Calu3 (cell line): ENCODE results near the gene RAB40C. TPM values are rescaled to one million over a fixed set of nuclear protein-coding genes. Genes with fewer than 3 reads are reported as not detected.

Source experiments
- BruUV-seq: library from RNA; stranded (reverse); fragments of 400-500 nt; replicated peaks from 2 replicates; lab custom pipeline; 2021; lab: Mats Ljungman, UMichigan
- CTCF ChIA-PET: fragments of 300-600 bp; sonication (Branson Sonifier 250); formaldehyde crosslinking; loops from one replicate; lab custom pipeline; 2022; ENCODE audit warnings: antibody characterized with exemption; lab: Charles Lee
- DNase-seq: peaks from one replicate; pipeline ENCODE4 v3.0.0; 2022
- H3K27ac Mint-ChIP-seq: one replicate; pipeline ENCODE4 v1.8.0; 2022; ENCODE audit warnings: mixed read lengths; ENCODE audit not compliant: unreplicated experiment
- H3K27me3 Mint-ChIP-seq: one replicate; pipeline ENCODE4 v1.8.0; 2022; ENCODE audit warnings: mixed read lengths; ENCODE audit not compliant: unreplicated experiment
- H3K36me3 Mint-ChIP-seq: one replicate; pipeline ENCODE4 v1.8.0; 2022; ENCODE audit warnings: mild to moderate bottlenecking, moderate library complexity, mixed read lengths; ENCODE audit not compliant: insufficient read depth, unreplicated experiment
- H3K4me1 Mint-ChIP-seq: one replicate; pipeline ENCODE4 v1.8.0; 2022; ENCODE audit warnings: mild to moderate bottlenecking, low read depth, mixed read lengths; ENCODE audit not compliant: unreplicated experiment
- H3K4me3 Mint-ChIP-seq: one replicate; pipeline ENCODE4 v1.8.0; 2022; ENCODE audit warnings: mild to moderate bottlenecking, low read depth, moderate library complexity, mixed read lengths; ENCODE audit not compliant: unreplicated experiment
- H3K9me3 Mint-ChIP-seq: one replicate; pipeline ENCODE4 v1.8.0; 2022; ENCODE audit warnings: low read depth, mixed read lengths; ENCODE audit not compliant: unreplicated experiment
- intact Hi-C: fragments of 100-400 bp; cut with micrococcal nuclease; formaldehyde crosslinking; loops from one replicate; pipeline ENCODE4 v1.10.0; 2022; ENCODE audit not compliant: unreplicated experiment
- total RNA-seq: library from RNA; stranded (reverse); gene quantifications from 2 replicates; pipeline ENCODE4 v1.2.3, GENCODE V29; 2022
- TF ChIP-seq, protein P1 (sequence below): fragments of 200-600 bp; IDR thresholded peaks from one replicate; pipeline ENCODE4 v1.8.0; 2022; ENCODE audit warnings: antibody characterized with exemption; ENCODE audit not compliant: unreplicated experiment

The RAB40C gene
- total RNA-seq, 1 experiment from 2014 or later = 35.6 TPM

DNA sequence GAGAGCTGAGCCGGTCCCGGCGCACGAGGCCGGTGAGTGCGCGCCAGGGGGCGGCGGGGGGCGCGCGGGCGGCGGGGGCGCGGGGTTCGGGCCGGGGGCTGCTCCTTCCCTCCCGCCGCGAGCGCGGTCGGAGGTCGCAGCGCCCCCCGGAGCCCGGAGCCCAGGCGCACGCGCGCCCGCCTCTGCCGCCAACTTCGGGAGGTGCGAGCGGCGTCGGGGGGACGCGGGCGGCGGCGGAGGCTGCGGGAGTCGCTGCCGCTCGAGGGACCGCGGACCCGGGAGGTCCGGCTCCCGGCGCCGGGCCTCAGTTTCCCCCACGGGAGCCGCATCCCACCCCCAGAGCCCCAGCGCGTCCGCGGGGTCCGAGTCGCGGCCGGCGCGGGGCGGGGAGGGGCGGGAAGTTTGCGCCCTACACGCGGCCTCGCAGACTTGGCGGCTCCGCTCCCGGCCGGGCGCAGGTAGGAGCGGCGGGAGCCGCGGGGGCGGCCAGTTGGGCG, 29.6 kb upstream of the RAB40C start, which contains the start of gene PRR35:
Gene PRR35, plus strand, starts transcription at position 191 of the 497 bp plus-strand sequence. CDS start 2,901 bp downstream, outside the sequence.
- BruUV-seq = no TSS peak
- TF ChIP-seq, protein P1, sequence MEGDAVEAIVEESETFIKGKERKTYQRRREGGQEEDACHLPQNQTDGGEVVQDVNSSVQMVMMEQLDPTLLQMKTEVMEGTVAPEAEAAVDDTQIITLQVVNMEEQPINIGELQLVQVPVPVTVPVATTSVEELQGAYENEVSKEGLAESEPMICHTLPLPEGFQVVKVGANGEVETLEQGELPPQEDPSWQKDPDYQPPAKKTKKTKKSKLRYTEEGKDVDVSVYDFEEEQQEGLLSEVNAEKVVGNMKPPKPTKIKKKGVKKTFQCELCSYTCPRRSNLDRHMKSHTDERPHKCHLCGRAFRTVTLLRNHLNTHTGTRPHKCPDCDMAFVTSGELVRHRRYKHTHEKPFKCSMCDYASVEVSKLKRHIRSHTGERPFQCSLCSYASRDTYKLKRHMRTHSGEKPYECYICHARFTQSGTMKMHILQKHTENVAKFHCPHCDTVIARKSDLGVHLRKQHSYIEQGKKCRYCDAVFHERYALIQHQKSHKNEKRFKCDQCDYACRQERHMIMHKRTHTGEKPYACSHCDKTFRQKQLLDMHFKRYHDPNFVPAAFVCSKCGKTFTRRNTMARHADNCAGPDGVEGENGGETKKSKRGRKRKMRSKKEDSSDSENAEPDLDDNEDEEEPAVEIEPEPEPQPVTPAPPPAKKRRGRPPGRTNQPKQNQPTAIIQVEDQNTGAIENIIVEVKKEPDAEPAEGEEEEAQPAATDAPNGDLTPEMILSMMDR = no peak
- Mint-ChIP-seq H3K36me3 (peaks cover 4% of the 10 kb centered on the region), H3K27ac (no peak within 1 kb of the TSS), H3K4me3 (no peak within 1 kb of the TSS), H3K4me1 (no peaks in the 10 kb centered on the region), H3K27me3 (peaks cover 69% of the 10 kb centered on the region), H3K9me3 (no peaks in the 10 kb centered on the region)
- intact Hi-C loops = no loop called here
- DNase-seq = no peak
- CTCF ChIA-PET = no interaction called here

DNA sequence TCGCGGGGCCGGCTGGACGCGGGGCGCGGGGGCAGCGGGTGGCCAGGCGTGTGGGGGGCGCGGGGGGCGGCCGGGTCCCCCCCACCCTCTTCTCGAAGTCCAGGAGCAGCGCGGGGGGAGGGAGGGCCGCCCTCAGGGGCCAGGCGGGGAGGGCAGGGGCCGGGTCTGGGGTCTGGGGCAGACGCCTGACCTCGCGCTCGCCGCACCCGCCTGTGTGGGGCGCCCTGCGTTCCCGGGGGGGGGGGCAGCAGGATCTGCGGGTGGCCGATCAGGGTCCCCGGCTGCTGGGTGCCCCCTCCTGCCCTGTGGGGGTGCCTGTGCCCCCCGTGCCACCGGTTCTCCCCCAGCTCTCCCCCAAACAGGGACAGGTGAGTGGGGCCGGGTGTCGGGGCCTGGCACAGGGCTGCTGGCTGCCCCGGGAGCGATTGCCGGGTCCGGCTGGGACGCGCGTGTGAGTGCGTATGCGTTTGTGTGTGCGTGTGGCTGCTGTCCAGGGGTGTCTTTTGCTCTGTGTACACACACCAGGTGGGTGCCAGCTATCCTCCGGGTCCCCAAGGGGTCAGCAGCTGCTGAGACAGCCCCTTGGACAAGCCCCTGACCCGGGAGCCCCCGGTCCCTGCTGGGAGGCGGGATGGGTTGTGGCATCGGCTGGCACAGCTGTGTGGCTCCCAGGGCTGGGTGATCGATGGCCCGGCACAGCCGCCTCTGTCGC, 29.0 kb upstream of the RAB40C start:
- TF ChIP-seq, protein P1 = no peak
- H3K27ac Mint-ChIP-seq = no peak overlapping the region
- H3K4me1 Mint-ChIP-seq = no peaks in the 10 kb centered on the region
- peaks cover 76% of the 10 kb centered on the region for H3K27me3 Mint-ChIP-seq
- no peak for DNase-seq
- intact Hi-C loops = no loop called here
- CTCF ChIA-PET = no interaction called here
- H3K4me3 Mint-ChIP-seq = no peak overlapping the region
- no peaks in the 10 kb centered on the region for H3K9me3 Mint-ChIP-seq
- peaks cover 4% of the 10 kb centered on the region for H3K36me3 Mint-ChIP-seq
- BruUV-seq = no TSS peak

DNA sequence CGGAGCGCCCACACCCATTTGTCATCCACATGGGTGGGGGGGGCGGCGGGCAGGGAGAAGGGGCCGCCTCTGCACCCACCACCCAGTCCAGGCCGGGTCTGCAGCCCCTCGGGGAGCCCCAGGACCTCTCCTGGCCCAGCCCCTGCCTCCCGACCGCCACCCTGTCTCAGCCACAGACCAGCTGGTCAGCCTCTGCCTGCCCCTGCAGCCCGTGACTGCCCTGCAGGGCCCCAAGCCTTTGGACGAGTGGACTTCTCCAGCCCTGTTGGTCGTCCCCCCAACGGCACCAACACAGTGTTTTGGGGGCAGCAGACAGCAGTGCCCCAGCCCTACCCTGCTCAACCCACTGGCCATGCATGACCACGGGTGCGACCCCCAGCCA, 28.5 kb upstream of the RAB40C start:
- CTCF ChIA-PET = no interaction called here
- DNase-seq = no peak
- Mint-ChIP-seq H3K4me3 (no peak overlapping the region), H3K9me3 (no peaks in the 10 kb centered on the region), H3K27me3 (peaks cover 81% of the 10 kb centered on the region), H3K27ac (no peak overlapping the region), H3K36me3 (peaks cover 3% of the 10 kb centered on the region), H3K4me1 (no peaks in the 10 kb centered on the region)
- TF ChIP-seq, protein P1 = no peak
- BruUV-seq = no TSS peak
- intact Hi-C loops = no loop called here

DNA sequence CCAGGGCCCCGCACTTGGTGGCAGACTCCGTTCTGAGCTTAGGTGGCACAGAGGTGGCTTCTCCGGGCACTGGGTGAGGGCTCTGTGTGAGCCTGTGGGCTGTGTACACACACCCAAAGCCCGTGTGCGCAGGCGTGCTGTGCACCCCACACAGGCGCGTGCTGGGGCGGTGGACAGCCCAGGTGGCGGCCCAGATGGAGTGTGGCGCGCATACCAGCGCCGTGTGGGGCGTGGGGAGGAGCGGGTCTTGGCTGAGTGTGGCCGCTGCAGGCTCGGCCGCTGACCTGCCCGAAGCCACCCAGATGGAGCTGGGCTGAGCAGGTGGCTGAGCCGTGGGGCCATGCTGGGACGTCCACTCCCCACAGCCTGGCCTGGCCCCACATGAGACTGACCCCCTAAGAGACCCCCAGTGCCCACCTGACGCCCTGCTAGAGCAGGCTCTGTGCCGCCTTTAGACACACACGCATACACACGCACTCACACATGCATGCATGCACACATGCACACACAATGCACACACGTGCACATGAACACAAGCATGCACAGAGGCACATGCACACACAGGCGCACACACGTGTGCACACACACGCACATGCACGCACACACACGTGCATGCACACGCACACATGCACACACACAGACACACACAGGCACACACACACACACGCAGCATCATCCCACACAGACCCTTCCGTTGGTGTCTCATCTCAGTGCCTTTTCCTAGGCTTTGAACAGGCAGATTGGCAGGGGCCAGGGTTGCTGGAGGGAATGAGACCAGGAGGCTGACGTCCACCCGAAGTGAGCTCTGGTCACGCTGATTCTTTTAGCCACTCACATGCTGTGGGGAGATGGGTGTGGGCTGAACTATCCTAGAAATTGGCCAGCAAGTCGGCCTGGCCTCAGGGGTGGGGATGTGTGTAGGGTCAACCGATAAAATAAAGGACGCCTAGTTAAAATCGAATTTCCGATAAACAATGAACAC, 27.6 kb upstream of the RAB40C start:
- Mint-ChIP-seq H3K4me1 (no peaks in the 10 kb centered on the region), H3K4me3 (no peak overlapping the region), H3K36me3 (no peaks in the 10 kb centered on the region), H3K27me3 (peaks cover 76% of the 10 kb centered on the region), H3K27ac (no peak overlapping the region), H3K9me3 (no peaks in the 10 kb centered on the region)
- no peak for DNase-seq
- TF ChIP-seq, protein P1 = no peak
- intact Hi-C loops = no loop called here
- BruUV-seq = no TSS peak
- CTCF ChIA-PET = interaction anchor here (0.6 kb wide), 1 partner anchor 23 kb away, joined by 3 read pairs; no protein-coding TSS in a partner anchor
